HepG2 (cell line): ENCODE results near the gene C1RL. TPM values are rescaled to one million over a fixed set of nuclear protein-coding genes. Genes with fewer than 3 reads are reported as not detected.

Experiments used
- ATAC-seq: fragments of 200-7000 bp; cut with Tn5 transposase; 3 replicates; pipeline ENCODE4 v1.9.1; 2020; ENCODE audit warnings: mild to moderate bottlenecking, moderate library complexity
- BruUV-seq: library from RNA; stranded (reverse); fragments of 400-500 nt; replicated peaks from 2 replicates; lab custom pipeline; 2021; lab: Mats Ljungman, UMichigan
- CTCF ChIA-PET: fragments of 300-600 bp; formaldehyde crosslinking; extraction: SDS; loops from one replicate; lab custom pipeline; 2021; ENCODE audit warnings: low total read pairs, inconsistent platforms, low intra/inter-chr PET ratio; lab: Yijun Ruan, JAX
- POLR2A ChIA-PET: fragments of 350-600 bp; sonication (Branson Sonifier 250); formaldehyde crosslinking; loops from one replicate; lab custom pipeline; 2020; ENCODE audit warnings: antibody characterized with exemption, inconsistent platforms; lab: Yijun Ruan, JAX
- DNase-seq: peaks from one replicate; pipeline ENCODE4 v3.0.0-alpha.2; 2015; ENCODE audit warnings: low spot score
- FAIRE-seq: peaks from 3 replicates; lab custom pipeline; 2011; peaks lifted over from hg19 to GRCh38; lab: Jason Lieb, UNC
- H2AFZ ChIP-seq: one replicate; pipeline ENCODE4 v1.6.1; 2011; ENCODE audit warnings: low read length, inconsistent platforms
- H3K27ac ChIP-seq: fragments of 300-600 bp; 3 replicates; pipeline ENCODE4 v1.8.0; 2011; ENCODE audit warnings: mixed run types, mild to moderate bottlenecking, mixed read lengths, low read length, inconsistent platforms; ENCODE audit not compliant: insufficient read depth; ENCODE audit errors: extremely low read length
- H3K27me3 ChIP-seq, 2 experiments: fragments of 200-600 bp in 1 of 2; 2 replicates in 1 of 2; 3 replicates in 1 of 2; pipeline versions ENCODE4 v1.6.0 to v1.8.0; 2011; ENCODE audit warnings: low read length in 2 of 2, mild to moderate bottlenecking in 2 of 2, moderate library complexity in 2 of 2, inconsistent platforms in 1 of 2; ENCODE audit not compliant: insufficient read depth in 2 of 2, control insufficient read depth in 1 of 2
- H3K36me3 ChIP-seq, 2 experiments: fragments of 200-600 bp in 1 of 2; replicated peaks in 1 of 2; 2 replicates in 1 of 2; 3 replicates in 1 of 2; pipeline versions ENCODE4 v1.5.1 to v1.8.0; 2011; ENCODE audit warnings: low read length in 2 of 2, inconsistent platforms in 1 of 2; ENCODE audit not compliant: insufficient read depth in 2 of 2, control insufficient read depth in 1 of 2
- H3K4me1 ChIP-seq: 2 replicates; pipeline ENCODE4 v1.5.1; 2012; ENCODE audit warnings: low read length, inconsistent platforms; ENCODE audit not compliant: insufficient read depth
- H3K4me2 ChIP-seq: 2 replicates; pipeline ENCODE4 v1.6.0; 2011; ENCODE audit warnings: low read depth, low read length, inconsistent platforms
- H3K4me3 ChIP-seq, 3 experiments: fragments of 200-600 bp in 1 of 3; sonication (generic), shearing (Covaris generic) in 1 of 3; replicated peaks in 1 of 3; 2 replicates each; pipeline ENCODE4 v1.5.1; 2011 to 2016; ENCODE audit warnings: low read length in 3 of 3, inconsistent platforms in 2 of 3, low read depth in 2 of 3, mild to moderate bottlenecking in 2 of 3, control low read depth in 1 of 3, mixed read lengths in 1 of 3; ENCODE audit not compliant: insufficient read depth in 1 of 3
- H3K79me2 ChIP-seq: one replicate; pipeline ENCODE4 v1.6.1; 2011; ENCODE audit warnings: low read length, inconsistent platforms; ENCODE audit not compliant: insufficient read depth
- H3K9ac ChIP-seq: 2 replicates; pipeline ENCODE4 v1.6.0; 2011; ENCODE audit warnings: mild to moderate bottlenecking, low read depth, low read length, inconsistent platforms; ENCODE audit not compliant: insufficient read depth
- H3K9me3 ChIP-seq: 2 replicates; pipeline ENCODE4 v1.5.1; 2012; ENCODE audit warnings: mild to moderate bottlenecking, low read length
- H4K20me1 ChIP-seq: 2 replicates; pipeline ENCODE4 v1.6.0; 2011; ENCODE audit warnings: inconsistent platforms, mild to moderate bottlenecking, low read length, moderate library complexity; ENCODE audit not compliant: insufficient read depth
- ZKSCAN8 ChIP-seq: IDR thresholded peaks from 2 replicates; pipeline ENCODE4 v1.6.1; 2016; ENCODE audit warnings: borderline replicate concordance, missing genetic modification reagents, missing compliant biosample characterization
- ZNF629 ChIP-seq: sonication (generic); formaldehyde crosslinking; conservative IDR thresholded peaks from 2 replicates; pipeline ENCODE4 v1.5.0; 2020; ENCODE audit warnings: missing genetic modification reagents
- WGBS: methylation state at CpG from one replicate; pipeline ENCODE4 v1.1.6; 2017; ENCODE audit warnings: low lambda C conversion rate; 5-methylcytosine and 5-hydroxymethylcytosine counted together
- in situ Hi-C: cut with HindIII; loops from 2 replicates; pipeline ENCODE4 v1.10.0; 2017; ENCODE audit warnings: low pct_unique_long_range_greater_than_20kb; ENCODE audit not compliant: extremely low pct_ligation_motif_present
- intact Hi-C: fragments of 100-400 bp; cut with micrococcal nuclease; formaldehyde crosslinking; loops from one replicate; pipeline ENCODE4 v1.10.0; 2022; ENCODE audit not compliant: unreplicated experiment
- polyA plus RNA-seq, 8 experiments: library from polyadenylated mRNA; depleted of rRNA in 3 of 8; stranded (reverse) in 7 of 8; unstranded in 1 of 8; fragments of >200 nt; fragmentation: Illumina TruSeq in 4 of 8; extraction: Trizol in 4 of 8; gene quantifications; 2 replicates each; pipeline versions ENCODE4 v1.2.1 to v1.2.3, GENCODE V29; 2011 to 2016; ENCODE audit warnings: low read depth in 4 of 8, missing spikeins in 1 of 8, mixed read lengths in 1 of 8; ENCODE audit not compliant: insufficient read depth in 1 of 8
- total RNA-seq, 5 experiments: library from RNA; depleted of rRNA; stranded (reverse); fragments of >200 nt; fragmentation: Illumina TruSeq; extraction: Trizol; gene quantifications; 2 replicates each; pipeline ENCODE4 v1.2.3, GENCODE V29; 2016; ENCODE audit warnings: low read depth in 1 of 5
- TF ChIP-seq, protein P1 (sequence below): sonication (generic); formaldehyde crosslinking; IDR thresholded peaks from 2 replicates; pipeline ENCODE4 v1.5.0; 2020; ENCODE audit warnings: missing genetic modification reagents
- TF ChIP-seq, protein P2 (sequence below), 2 experiments: sonication (generic) in 1 of 2; formaldehyde crosslinking in 1 of 2; IDR thresholded peaks; 2 replicates each; pipeline versions ENCODE4 v1.5.1 to v1.6.1; 2011 to 2020; ENCODE audit warnings: borderline replicate concordance in 1 of 2, low read depth in 1 of 2, low read length in 1 of 2, mild to moderate bottlenecking in 1 of 2, missing genetic modification reagents in 1 of 2, moderate library complexity in 1 of 2

Gene C1RL
- total and polyA plus RNA-seq, 2 of the 13 experiments (the other 11 are each of a cell fraction or from before 2014, with no cell fraction given), result 28.9 to 53.1 TPM

DNA sequence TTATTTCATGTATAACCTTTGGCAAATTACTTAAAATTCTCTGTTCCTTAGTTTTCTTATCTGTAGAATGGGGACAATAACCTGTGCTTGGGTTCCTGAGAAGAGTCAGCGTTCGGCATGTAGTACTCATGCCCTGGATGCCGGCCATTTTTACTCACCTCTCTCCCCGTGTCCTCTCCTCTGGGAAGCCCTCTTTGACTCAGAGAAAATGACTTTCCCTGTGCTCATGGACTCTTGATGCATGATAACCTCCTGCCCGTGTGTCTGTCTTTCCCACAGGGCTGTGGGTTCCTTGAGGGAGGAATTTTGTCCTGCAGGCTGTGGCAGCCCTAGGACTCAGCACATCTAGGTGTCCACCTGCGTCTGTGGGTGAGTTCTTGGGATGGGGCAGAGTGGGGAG, 5.8 kb upstream of the C1RL start:
- H3K27ac ChIP-seq, result no peak overlapping the region
- H2AFZ ChIP-seq, result no peak overlapping the region
- in situ Hi-C loops (loop anchor here (10.0 kb wide), 2 partner anchors 50 to 170 kb away; partner anchors contain the start of genes C12orf57, C1S and RNU7-1), intact Hi-C loops (loop anchor here (5.0 kb wide), 1 partner anchor 188 kb away; the partner anchor contains the start of gene ATN1)
- no peaks in the 10 kb centered on the region for H3K27me3 ChIP-seq
- no peak overlapping the region for H3K4me2 ChIP-seq
- H3K4me1 ChIP-seq, result peaks cover 20% of the 10 kb centered on the region
- H4K20me1 ChIP-seq, result no peaks in the 10 kb centered on the region
- no TSS peak for BruUV-seq
- TF ChIP-seq ZKSCAN8 (CRISPR knock-in tag) (no peak), ZNF629 (0 out of 2 replicates have a peak, but pooled peaks have one; percentile 6)
- TF ChIP-seq, protein P1, sequence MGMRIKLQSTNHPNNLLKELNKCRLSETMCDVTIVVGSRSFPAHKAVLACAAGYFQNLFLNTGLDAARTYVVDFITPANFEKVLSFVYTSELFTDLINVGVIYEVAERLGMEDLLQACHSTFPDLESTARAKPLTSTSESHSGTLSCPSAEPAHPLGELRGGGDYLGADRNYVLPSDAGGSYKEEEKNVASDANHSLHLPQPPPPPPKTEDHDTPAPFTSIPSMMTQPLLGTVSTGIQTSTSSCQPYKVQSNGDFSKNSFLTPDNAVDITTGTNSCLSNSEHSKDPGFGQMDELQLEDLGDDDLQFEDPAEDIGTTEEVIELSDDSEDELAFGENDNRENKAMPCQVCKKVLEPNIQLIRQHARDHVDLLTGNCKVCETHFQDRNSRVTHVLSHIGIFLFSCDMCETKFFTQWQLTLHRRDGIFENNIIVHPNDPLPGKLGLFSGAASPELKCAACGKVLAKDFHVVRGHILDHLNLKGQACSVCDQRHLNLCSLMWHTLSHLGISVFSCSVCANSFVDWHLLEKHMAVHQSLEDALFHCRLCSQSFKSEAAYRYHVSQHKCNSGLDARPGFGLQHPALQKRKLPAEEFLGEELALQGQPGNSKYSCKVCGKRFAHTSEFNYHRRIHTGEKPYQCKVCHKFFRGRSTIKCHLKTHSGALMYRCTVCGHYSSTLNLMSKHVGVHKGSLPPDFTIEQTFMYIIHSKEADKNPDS (CRISPR knock-in tag), result no peak
- TF ChIP-seq, protein P2, sequence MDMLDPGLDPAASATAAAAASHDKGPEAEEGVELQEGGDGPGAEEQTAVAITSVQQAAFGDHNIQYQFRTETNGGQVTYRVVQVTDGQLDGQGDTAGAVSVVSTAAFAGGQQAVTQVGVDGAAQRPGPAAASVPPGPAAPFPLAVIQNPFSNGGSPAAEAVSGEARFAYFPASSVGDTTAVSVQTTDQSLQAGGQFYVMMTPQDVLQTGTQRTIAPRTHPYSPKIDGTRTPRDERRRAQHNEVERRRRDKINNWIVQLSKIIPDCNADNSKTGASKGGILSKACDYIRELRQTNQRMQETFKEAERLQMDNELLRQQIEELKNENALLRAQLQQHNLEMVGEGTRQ (IDR thresholded peaks at IDR 0.05; ENCODE audit: low read depth, low read length), result no peak
- TF ChIP-seq, protein P2 (CRISPR knock-in tag; IDR thresholded peaks at IDR 0.05; ENCODE audit: borderline replicate concordance), result no peak
- H3K36me3 ChIP-seq, result peaks cover 3 to 5% of the 10 kb centered on the region in 2 experiments; a peak in 4 of 5 replicates
- 94% methylated on average over 6 of the region's 6 CpGs for WGBS
- H3K9ac ChIP-seq, result no peak overlapping the region
- DNase-seq, result no peak
- no peaks in the 10 kb centered on the region for H3K79me2 ChIP-seq
- ChIA-PET CTCF (no interaction called here), POLR2A (no interaction called here)
- no peak for FAIRE-seq
- no peak overlapping the region for H3K4me3 ChIP-seq
- H3K9me3 ChIP-seq, result no peaks in the 10 kb centered on the region
- ATAC-seq, result no peak
